HCEC 1CT (cell line): Measurements from ENCODE around the gene MSANTD7.
"Not testable (repeated sequence)": the region's sequence is repeated elsewhere in the genome, so short reads cannot be mapped to it uniquely, and the experiment has no call there.

Experiments
- DNase-seq: peaks from one replicate; pipeline ENCODE4 v3.0.0-alpha.2; 2017

The MSANTD7 gene

DNA sequence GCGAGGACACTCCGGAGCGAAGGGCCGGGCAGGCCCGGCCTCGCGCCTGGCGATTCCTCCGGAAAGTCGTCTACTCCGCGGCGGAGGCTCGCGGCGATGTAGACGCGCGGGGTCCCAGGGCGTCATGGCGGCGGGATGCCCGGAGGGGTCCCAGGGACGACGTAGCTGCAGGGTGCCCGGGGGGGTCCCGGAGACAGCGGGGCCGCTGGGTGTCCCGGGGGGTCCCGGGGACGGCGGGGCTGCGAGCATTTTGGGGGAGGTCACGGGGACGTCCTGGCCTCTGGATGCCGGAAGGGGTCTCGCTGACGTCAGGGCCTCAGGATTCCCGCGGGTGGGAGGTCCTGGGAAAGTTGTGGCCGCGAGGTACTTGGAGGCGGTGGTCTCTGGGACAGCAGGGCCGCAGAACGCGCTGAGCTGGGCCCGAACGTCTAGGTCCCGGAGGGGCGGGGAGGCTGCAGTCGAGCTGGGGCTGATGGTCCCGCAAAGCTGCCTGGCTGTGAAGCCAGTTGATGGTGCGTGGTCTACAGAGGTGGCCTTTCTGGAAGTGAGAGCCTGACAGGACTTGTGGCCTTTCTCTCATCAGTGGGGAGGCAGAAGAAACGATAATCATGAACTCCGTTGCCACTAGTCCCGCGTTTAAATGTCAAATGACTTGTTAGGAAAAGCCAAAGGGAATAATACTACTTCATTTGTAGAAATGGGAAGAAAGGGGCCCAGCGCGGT is 637 bp downstream of the MSANTD7 start:
- DNase-seq = peak; percentile 7

DNA sequence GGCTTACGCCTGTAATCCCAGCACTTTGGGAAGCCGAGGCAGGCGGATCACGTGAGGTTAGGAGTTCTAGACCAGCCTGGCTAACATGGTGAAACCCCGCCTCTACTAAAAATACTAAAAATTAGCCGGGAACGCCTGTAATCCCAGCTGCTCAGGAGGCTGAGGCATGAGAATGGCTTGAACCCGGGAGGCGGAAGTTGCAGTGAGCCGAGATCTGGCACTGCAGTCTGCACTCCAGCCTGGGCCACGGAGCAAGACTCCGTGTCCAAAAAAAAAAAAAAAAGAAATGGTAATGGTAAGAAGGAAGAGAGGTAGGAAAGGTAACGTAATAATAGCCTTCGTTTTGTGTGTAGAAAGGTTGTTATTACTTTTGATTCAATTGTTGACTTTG is 1.2 kb downstream of the MSANTD7 start:
- no peak for DNase-seq

DNA sequence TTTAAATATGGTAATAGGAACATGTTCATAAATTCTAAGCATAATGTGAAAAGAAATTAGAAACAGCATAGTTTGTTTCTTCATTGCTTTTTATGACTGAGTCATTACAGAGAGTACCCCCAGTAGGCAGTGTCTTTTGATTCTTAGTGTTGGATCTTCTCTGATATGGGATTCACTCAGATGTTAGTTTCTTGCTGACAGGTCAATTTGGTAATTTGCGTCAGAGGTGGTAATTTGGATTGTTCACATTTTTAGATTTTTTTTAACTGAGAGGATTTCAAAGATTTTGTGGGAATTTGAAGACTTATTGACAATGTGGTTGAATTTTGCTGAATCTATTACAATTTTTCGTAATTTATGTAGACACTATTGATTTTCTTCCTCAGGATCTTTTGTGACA is 2.1 kb downstream of the MSANTD7 start:
- DNase-seq = no peak

DNA sequence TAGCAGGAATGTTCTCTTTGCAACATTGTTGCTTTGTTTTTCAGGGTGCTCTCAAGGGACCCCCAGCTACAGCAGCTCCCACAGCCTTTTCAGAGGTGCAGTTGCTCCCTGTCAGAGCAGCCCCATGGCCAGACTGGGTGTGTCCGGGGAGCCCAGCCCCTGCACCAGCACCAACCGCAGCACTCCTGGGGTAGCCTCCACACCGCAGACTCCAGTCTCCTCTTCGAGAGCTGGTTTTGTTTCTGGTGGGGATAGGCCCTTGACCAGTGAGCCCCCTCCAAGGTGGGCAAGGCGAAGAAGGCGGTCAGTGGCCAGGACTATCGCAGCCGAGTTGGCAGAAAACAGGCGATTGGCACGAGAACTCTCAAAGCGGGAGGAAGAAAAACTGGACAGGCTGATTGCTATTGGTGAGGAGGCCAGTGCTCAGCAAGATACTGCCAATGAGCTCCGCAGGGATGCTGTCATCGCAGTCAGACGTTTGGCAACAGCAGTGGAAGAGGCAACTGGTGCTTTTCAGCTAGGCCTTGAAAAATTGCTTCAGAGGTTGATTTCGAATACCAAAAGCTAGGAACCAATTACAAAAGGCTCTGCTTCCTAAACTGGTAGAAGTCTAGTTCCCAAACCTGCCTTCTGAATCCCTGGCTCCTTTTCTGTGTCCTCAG is 5.4 kb downstream of the MSANTD7 start:
- DNase-seq = no peak

DNA sequence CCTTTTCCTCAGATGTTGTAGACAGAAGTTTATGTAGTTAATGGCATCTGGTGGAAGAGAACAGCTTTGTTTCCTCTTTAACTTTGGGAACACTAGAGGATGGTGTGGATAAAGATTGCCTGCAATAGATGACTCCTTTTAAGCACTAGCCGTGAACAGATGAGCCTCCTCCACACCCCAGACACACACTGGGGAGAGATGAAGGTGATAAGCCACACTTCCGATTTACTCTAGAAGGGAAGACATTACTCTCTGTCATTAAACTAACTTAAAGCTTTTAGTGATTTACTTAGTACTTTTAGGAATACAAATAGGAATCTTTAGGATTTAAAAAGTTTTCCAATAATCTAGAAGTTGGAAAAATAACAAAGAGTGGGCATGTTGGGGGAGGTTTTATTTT is 6.8 kb downstream of the MSANTD7 start:
- no peak for DNase-seq

DNA sequence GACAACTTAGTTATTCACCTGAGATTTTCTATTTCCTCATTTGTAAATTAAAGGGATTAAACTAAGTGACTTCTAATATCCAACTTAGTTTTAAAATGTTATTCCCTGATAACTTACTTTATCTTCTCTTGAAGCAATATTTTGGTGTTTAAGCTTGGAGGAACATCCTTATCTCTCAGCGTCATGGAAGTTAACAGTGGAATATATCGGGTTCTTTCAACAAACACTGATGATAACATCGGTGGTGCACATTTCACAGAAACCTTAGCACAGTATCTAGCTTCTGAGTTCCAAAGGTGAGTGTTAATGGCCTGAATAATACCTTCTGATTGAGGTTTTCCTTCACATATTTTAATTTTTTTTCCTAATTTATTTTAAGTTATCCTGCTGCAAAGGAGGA is 14.1 kb downstream of the MSANTD7 start:
- no peak for DNase-seq

DNA sequence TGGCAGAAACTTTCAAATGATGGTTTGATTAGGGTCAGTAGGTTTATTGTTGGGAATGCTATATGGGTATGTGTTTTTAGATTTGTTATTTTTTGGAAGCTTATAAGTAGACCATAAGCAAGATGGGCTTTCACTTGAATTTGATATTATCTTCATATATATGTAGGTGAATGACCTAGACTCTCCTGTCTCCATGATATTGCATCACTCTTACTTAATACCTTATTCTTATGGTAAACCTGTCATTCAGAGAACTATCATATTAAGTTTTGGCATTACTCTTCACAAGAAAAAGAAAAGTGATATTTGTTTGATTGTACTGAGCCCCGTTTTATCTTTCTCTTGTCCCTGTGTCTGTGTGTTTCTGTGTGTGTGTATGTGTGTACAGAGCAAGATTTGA is 17.3 kb downstream of the MSANTD7 start:
- no peak for DNase-seq

DNA sequence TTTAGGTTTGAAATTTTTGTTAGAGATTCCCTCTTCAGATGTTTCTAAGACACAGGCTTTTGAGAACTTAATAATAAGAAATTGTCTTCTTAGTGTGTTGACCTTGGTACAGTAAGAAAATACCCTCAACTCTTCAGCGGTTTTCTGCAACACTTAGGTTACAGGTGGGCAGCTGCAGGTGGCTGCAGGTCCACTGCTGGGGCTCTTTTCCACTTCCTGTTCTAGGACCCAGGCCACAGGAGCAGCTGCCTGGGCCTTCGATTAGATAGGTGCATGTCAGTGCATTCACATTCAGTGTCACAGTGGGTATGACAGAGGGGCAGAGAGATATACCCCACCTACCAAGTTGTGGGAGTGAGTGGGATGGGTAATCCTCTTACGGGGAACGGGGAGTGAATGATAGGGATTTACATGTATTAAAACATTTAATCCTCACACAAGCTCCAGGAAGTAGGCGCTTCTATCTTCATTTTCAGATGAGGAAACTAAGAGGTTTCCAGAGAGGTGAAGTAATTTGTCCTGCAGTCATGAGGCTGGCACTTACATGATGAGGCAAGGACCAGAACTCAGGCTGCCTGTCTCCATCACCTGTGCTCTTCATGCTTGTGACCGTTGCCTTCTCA is 20.3 kb downstream of the MSANTD7 start:
- no peak for DNase-seq

DNA sequence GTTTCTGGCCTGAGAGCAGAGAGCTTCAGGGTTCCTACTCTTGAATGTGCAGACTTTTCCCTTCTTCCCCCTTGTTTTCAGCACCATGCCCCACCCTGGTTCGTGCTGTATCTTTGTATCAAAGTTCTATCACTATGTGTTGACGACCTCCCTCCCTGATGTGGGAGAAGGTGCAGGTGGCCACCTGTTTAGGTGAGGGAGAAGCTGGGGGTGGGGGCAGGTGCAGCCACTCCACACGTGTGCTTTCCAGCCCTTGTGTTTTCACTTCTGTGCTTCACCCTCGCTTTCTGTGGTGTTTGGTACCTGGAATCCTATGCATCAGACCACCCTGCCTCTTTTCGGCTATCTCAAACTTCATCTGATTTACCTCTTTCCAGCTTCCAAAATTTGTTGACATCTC is 20.9 kb downstream of the MSANTD7 start:
- no peak for DNase-seq

DNA sequence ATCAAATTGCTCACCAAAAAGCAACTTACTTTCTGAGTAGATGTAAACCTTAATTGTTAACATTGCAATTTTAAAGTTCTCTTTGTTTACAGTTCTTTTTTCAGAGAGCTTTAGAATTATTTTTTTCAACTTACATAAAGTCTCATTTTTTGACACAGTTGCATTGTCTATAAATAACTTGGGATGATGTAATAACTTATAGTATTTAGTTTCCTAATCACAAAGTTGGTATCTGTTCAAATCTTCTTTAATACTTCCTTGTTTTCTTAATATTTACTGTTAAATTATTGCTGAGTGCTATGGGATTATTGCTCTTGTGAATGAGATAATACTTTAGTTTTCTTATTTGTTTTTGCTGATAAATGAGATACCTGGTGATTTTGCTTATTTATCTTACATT is 21.7 kb downstream of the MSANTD7 start:
- peak; percentile 13 for DNase-seq

DNA sequence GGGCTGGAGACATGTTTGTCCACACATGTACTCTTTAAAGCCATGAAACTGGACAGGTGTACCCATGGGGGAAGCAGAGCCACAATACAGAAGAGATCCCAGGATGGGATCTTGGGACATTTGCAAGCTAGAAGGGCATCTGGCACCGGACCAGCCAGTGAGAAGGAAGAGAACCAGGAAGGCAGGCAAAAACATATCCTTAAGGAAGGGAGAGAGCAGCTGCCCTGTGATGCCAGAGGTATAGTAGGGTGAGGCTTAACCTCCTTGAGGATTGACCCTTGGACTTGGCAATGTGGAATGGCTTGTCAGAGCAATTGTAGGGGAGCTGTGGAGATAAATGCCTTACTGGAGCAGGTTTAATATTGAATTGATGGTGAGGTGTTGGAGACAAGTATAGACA is 22.7 kb downstream of the MSANTD7 start:
- DNase-seq = no peak

DNA sequence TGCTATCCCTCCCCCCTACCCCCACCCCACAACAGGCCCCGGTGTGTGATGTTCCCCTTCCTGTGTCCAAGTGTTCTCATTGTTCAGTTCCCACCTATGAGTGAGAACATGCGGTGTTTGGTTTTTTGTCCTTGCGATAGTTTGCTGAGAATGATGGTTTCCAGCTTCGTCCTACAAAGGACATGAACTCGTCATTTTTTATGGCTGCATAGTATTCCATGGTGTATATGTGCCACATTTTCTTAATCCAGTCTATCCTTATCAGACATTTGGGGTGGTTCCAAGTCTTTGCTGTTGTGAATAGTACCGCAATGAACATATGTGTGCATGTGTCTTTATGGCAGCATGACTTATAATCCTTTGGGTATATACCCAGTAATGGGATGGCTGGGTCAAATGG is 26.4 kb downstream of the MSANTD7 start:
- not testable (repeated sequence) for DNase-seq

DNA sequence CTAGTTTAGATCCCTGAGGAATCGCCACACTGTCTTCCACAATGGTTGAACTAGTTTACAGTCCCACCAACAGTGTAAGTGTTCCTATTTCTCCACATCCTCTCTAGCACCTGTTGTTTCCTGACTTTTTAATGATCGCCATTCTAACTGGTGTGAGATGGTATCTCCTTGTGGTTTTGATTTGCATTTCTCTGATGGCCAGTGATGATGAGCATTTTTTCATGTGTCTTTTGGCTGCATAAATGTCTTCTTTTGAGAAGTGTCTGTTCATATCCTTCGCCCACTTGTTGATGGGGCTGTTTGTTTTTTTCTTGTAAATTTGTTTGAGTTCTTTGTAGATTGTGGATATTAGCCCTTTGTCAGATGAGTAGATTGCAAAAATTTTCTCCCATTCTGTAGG is 26.8 kb downstream of the MSANTD7 start:
- DNase-seq = not testable (repeated sequence)

DNA sequence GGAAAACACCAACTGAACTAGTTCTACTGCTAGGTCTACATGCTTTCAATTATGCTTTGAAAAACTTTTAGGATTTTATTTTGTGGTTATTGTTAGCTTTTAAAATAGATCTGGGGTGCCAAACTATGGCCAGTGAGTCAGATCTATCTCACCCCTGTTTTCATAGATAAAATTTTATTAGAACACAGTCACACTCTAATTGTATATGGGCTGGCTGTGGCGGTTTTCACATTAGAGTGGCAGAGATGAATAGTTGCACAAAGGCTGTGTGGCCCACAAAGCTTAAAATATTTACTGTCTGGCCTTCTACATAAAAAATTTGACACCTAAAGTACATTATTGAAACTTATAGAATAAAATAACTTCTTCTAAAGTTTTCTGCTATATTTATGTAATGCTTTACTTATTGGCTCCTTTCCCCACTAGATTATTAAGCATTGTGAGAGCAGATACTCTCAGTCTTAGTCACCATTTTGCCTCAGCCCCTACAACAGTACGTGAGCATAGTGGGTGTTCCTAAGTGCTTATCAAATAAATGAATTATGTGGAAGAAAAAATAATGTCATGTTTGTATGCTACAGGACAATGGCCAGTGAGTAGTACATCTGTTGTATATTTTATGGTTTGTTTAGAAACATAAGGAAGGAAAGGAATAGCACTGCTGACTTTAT is 35.1 kb downstream of the MSANTD7 start:
- peak; percentile 82 for DNase-seq

DNA sequence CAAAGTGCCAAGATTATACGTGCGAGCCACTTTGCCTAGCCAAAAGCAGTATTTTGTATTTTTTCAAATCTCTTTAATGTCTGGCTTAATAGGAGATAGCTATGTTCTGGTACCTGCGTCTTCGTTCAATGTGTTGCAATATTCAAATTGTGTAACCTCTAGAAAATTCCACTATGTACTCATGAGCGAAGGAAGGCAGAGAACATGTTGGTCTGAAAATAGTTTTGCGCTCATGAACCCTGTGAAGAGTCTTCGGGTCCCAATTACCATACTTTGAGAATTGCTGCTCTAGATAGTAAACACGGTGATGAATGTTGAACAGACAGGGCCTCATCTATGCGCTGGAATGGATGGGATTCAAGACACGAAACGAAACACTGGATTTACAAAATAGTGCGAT is 37.8 kb downstream of the MSANTD7 start:
- DNase-seq = no peak

DNA sequence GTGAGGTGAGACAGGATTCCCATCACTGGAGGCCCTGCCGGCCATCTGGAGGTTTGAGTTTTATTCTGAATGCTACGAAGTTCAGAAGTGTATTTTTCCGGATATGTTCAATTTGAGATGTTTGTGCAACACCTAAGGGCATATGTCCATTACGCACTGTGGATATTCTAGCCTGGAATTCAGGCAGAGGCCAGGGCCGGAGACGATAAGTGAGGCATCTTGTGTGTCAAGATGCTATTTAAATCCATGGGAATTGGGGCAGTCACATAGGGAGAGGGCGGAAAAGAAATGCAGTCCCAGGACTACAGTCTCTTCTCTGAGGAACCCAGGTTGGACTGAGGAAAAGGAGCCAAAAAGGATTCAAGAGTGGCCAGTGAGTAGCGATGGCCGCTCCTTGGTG is 38.7 kb downstream of the MSANTD7 start:
- DNase-seq = no peak

DNA sequence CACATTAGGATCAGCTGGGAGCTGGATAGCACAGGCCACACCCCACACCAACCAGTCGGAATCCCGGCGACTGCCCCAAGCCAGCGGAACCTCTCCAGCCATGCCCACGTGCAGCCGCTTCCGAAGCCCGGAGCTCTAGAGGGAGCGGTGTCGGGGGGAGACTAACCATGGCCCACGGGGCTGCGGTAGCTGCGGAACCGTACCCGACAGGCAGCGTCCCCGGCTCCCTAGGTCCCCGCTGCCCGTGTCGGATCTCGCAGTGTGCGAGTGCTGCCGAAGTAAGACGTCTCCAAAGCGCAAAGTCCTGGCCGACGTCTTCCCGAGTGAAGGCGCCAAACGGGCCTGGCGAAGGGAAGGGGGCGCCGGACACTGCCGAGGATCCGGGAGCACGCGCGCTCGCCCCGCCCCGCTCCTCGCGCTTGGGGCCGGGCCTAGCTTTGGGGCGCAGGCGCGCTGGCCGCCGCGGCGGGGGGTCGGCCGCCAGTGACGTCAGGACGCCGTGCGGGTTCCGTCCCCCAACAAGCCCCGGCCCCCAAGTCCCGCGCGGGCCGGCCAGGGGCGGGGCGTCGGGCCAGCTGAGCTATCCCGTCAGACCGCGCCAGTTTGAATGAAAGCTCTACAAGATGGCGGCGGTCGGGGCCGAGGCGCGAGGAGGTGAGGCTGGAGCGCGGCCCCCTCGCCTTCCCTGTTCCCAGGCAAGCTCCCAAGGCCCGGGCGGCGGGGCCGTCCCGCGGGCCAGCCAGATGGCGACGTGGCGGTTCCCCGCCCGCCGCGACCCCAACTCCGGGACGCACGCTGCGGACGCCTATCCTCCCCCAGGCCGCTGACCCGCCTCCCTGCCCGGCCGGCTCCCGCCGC is 40.4 kb downstream of the MSANTD7 start, which contains the start of gene SUV39H2:
Gene SUV39H2, plus strand, starts transcription at position 601 of the 858 bp plus-strand sequence. Its CDS starts 23 bp downstream, at position 624.
- DNase-seq = peak; percentile 93

DNA sequence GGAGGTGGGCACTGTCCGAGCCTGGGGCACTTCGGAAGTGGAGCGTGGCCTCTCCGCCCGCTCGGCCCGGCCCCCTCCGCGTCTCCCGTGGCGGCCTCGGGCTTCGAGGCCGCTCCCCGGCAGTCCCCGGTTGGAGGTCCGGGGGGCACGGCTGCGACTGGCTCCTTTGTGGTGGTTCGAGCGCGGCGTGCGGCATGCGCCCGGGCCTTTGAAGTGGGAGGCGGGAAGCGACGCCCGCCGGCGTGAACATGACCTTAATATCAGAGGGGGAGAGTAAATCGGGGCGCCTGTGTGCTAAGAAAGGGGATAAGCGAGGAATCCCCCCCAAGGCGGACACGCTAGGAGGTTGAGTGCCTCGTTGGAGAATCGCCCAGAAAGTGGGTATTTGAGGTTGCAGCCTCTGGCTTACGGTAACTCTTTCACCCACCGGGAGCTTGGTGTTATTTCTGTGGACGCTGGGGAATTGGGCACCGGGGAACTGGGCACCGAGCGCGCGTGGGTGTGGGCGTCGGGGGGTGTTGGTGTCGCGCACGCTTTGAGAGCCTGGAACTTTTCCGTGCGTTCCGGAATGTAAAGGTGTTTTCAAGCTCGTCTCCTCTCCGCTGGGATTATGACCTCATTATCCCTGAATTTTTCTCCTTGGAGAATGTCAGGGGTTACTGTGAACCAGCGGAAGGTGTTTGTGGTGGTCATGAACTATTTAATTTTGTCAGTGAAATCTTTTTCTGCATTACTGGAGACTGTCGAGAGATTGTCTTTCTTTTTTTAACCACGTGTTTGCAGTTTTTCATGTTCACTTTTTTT is 41.2 kb downstream of the MSANTD7 start:
- peak; percentile 21 for DNase-seq

DNA sequence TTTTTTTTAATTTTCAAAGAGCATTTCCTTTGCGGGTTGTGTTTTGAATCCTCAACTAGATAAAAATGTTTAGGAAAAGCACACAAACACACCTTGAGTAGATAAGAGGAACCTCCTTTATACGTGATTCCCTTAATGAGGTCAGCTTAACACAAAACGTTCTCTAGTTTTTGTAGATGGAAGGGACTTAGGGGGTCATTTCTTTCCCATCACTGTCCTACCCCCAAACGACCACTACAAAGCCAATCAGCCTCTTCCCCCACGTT is 41.8 kb downstream of the MSANTD7 start:
- DNase-seq = no peak

DNA sequence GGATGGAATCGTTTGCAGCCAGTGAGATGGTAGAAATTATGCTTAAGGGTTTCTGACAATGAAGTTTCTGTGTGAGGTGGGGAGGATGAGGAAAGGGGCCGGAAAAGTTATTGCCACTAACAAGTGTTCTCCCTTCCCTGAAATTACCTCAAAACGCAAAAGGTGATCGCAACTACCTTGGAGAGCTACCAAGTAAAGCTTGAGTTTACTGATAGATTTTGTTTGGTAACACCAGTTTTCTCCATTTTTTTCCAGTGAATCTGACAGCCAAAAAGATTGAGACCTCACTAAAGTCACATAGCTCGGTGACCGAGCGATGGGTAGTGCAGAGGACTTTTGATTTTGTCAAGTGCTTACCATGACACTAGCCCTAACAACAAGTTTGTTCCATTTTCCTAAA is 42.1 kb downstream of the MSANTD7 start:
- no peak for DNase-seq

DNA sequence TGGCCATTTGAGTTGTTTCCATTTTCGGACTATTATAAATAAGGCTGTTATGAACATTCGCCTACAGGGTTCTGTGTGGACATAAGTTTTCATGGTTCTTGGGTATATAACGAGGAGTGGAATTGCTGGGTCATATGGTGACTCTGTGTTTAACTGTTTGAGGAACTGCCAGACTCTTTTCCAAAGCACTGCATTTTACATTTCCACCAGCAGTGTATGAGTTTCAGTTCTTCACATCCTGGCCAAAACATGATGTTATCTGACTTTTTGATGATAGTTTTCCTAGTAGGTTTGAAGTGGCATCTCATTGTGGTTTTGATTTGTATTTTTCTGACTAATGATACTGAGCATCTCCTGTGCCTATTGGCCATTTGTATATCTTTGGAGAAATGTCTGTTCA is 46.0 kb downstream of the MSANTD7 start:
- no peak for DNase-seq
